HG03565 (cell line): ENCODE results near the gene AHRR.

ENCODE experiments used
- ATAC-seq: cut with Tn5 transposase; IDR thresholded peaks from one replicate; pipeline ENCODE4 v1.9.1; 2021; ENCODE audit warnings: mild to moderate bottlenecking, moderate library complexity; ENCODE audit not compliant: unreplicated experiment

The AHRR gene

GRCh38 chr5:423626-424261 lies 102.2 kb downstream of the AHRR start:
- no peak for ATAC-seq

- ATAC-seq: peak; percentile 84
These were observed 103.0 kb downstream of the AHRR start for GRCh38 chr5:424301-425110.

GRCh38 chr5:425714-426113 lies 104.2 kb downstream of the AHRR start:
- ATAC-seq: no peak

DNA sequence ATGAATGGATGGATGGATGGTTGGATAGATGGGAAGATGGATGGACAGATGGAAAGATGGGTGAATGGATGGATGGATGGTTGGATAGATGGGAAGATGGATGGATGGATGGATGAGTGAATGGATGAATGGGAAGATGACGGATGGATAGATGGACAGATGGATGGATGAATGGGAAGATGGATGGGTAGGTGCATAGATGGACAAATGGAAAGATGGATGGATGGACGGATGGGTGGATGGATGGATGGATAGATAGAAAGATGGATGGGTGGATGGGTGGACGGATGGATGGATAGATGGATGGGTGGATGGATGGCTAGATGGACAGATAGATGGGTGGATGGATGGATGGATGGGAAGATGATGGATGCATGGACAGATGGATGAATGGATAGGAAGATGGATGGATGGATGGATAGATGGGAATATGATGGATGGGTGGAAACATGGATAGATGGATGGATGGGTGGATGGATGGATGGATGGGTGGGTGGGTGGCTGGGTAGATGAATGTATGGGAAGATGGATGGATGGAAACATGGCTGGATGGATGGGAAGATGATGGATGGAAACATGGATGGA lies 105.0 kb downstream of the AHRR start:
- ATAC-seq: no peak

- no peak for ATAC-seq
These were observed 106.0 kb downstream of the AHRR start for GRCh38 chr5:427415-428087.

GRCh38 chr5:428219-428618 lies 106.7 kb downstream of the AHRR start:
- ATAC-seq: no peak

- no peak for ATAC-seq
These were observed 107.4 kb downstream of the AHRR start for GRCh38 chr5:428754-429452.

GRCh38 chr5:429453-430188 lies 108.1 kb downstream of the AHRR start:
- no peak for ATAC-seq

DNA sequence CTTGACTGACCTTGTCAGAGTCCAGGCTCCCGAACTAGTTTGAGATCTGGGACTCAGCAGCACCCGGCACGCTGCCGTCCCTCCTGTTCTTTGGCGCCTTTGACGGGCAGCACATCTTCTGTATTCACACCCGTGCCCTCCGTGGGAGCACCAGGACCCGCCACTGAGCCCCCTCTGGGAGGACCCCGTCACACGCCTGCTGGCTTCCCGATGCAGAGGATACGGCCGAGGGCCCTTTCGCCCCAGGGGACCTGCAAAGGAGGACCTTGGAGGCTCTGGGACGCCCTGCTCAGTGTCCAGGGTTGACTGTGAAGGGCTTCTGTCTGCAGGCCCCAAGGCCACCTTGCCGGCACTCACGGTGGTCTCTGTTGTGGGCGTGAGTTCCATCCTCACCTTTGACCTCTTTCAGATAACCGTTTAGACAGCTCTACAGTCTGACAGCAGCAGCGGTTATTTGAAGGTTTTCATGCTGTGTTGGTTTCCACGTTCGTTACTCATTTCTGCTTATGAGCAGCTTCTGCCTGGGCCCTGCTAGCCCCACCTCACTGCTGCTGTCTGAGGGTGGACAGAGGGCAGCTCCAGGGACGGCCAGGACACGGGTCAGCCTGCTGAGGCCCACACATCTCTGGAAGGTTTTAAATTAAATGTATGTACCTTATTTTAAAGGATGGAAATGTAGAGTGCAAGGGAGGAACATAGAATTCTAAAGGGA lies 108.9 kb downstream of the AHRR start:
- ATAC-seq: no peak

- peak; percentile 48 for ATAC-seq
These were observed 109.6 kb downstream of the AHRR start for GRCh38 chr5:431001-431710.

DNA sequence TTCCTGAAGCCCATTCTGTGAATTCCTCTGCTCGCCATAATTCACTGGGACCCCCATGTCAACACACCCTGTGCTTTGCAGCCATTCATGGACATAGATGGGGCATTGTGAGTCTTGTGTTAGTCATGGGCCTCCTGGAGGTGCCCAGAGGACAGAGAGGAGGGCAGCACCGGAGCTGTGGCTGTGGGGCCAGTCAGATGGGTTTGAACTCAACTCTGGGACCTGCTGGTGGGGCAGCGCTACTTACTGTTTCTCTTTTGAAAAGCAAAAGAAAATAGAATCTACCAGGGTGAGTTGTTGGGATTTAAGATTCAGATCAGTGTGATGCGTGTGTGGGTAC lies 110.2 kb downstream of the AHRR start:
- ATAC-seq: no peak

DNA sequence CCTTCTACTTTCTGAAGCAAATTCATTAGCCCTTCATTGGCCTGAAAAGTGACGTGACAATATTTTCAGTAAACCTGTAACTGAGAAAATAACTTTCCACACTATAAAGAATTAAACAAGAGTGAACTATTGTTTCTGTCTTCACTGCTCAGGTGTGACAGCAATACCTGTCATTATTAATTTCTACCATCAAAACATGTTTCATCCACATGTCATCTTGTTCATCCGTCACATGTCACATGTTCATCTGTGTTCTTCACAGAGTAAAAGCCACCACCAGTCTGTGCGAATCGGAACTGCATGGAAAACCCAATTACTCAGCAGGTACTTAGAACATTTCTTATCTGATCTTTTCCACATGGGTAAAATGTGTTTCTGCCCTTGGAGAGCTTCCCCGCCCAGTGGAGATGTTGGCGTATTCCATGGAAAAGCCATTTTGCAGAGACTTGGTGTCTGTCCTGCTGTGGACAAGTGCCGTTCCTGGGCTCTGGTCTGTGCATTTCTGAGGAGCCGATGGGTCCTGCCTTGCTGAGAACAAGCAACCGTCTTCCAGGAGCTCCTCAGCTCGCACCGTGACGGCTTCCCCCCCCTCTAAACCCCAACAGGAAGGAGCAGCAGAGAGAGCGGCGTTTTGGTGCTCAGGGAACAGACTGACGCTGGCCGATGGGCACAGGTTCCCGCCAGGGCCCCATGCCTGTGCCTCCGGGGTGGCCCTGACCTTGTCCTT lies 110.8 kb downstream of the AHRR start:
- ATAC-seq: no peak

GRCh38 chr5:432928-433791 lies 111.6 kb downstream of the AHRR start:
- ATAC-seq: no peak

- ATAC-seq: no peak
These were observed 112.3 kb downstream of the AHRR start for GRCh38 chr5:433836-434235.

DNA sequence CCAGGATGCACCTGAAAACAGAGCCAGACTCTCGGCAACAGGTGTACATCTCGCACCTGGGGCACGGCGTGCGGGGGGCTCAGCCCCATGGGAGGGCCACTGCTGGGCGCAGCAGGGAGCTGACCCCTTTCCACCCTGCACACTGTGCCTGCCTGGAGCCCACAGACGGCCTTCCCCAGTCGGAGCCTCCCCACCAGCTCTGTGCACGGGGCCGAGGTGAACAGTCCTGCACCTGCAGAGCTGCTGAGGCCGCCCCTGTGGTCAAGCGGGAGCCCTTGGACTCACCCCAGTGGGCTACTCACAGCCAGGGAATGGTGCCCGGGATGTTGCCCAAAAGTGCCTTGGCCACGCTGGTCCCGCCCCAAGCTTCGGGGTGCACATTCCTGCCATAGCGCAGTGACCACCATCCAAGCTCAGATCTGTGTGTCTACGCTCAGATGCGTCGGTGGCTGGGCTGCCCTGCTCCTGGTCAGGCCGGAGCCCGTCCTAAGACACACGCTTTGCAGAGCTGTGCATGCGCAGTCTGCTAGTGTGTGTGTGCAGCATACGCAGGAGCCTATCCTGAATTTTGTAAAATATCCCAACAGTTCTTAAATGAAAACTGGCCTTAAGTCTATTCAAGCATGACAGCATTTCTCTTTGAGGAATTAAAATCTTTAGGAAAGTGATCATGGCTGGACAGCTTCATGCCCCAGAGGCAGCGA lies 113.1 kb downstream of the AHRR start:
- no peak for ATAC-seq

DNA sequence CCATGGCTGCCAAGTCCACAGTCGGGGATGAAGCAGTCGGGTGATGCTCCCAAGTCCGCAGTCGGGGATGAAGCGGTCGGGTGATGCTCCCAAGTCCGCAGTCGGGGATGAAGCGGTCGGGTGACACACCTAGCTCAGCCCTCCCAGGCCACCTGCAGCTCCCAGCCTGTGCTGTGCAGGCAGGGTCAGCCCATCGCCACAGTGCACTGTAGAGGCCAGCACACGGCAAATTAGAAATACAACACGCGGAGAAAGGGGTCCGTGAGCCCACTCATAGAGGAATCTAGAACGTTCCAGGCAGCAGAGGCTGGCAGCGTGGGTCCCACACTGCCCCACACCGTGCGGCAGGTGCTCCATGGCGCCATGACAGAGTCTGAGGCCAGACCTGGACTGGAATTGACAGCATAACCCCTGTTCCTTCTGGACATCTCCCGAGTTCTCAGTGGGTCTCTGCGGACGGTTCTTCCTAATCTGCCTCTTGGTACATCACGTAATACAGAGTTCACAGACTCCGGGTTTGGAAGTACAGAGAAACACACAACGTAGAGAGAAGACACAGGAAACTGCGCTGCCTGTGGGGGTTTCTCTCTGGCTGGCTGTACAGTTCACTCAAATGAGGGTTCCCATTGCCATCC lies 113.8 kb downstream of the AHRR start:
- no peak for ATAC-seq
